PFSK-1 (cell line): ENCODE results near the gene MBD2.

Experiments
- SIN3A ChIP-seq: IDR thresholded peaks from 2 replicates; pipeline ENCODE4 v1.6.1; 2012; ENCODE audit warnings: mild to moderate bottlenecking, low read length, moderate library complexity, borderline replicate concordance; ENCODE audit not compliant: insufficient read depth
- TAF1 ChIP-seq: IDR thresholded peaks from 2 replicates; pipeline ENCODE4 v1.6.1; 2012; ENCODE audit warnings: low read length, control low read depth, borderline replicate concordance; ENCODE audit not compliant: insufficient read depth

GRCh38 chr18:54154231-54154630, 70.2 kb downstream of the MBD2 start:
- TF ChIP-seq TAF1 (no peak), SIN3A (no peak)
